ENCODE data around the gene MRPL10. TPM values are rescaled to one million over a fixed set of nuclear protein-coding genes. Genes with fewer than 3 reads are reported as not detected.

Gene MRPL10
- total and polyA plus RNA-seq, 2 of the 8 experiments (the other 6 are each of a cell fraction or from before 2014, with no cell fraction given): 85.3 to 214 TPM

GRCh38 chr17:47872651-47873161 lies 41.4 kb upstream of the MRPL10 start:
- peaks cover 3 to 25% (median 17%) of the 10 kb centered on the region in 4 experiments; a peak in 5 of 7 replicates for H3K27me3 ChIP-seq (replicated peaks in 1 of 4; ENCODE audit: control insufficient read depth in 3 of 4, extremely low read depth in 1 of 4, insufficient read depth in 3 of 4, low read length in 3 of 4)
- peaks cover 21 to 44% (median 28%) of the 10 kb centered on the region in 4 experiments for H3K4me1 ChIP-seq (replicated peaks in 1 of 4; ENCODE audit: control insufficient read depth in 3 of 4, insufficient read depth in 4 of 4, low read length in 3 of 4)
- FAIRE-seq (peak; percentile 45), DNase-seq (ENCODE audit: low read depth in 1 of 2, low spot score in 2 of 2) (peak in 1 of 2 experiments; percentile 79)
- H4K5ac ChIP-seq (ENCODE audit: insufficient read length, low read depth, low read length): peak overlapping the region; percentile 7
- H2BK15ac ChIP-seq (ENCODE audit: low read length): no peak overlapping the region
- POLR2A ChIA-PET (ENCODE audit: partially characterized antibody): interaction anchor here (0.8 to 3.6 kb wide), 8 partner anchors 10 to 28 kb away, joined by 5 to 17 read pairs (median 6); partner anchors contain the start of genes SP2 and SP6
- no peak overlapping the region for H2AFZ ChIP-seq (ENCODE audit: low read length)
- H3K79me2 ChIP-seq (ENCODE audit: control insufficient read depth in 1 of 2, insufficient read depth in 2 of 2, low read length in 2 of 2): no peaks in the 10 kb centered on the region
- no peak overlapping the region for H4K91ac ChIP-seq (replicated peaks; ENCODE audit: insufficient read length, low read length)
- no peaks in the 10 kb centered on the region for H4K20me1 ChIP-seq (replicated peaks in 1 of 2; ENCODE audit: control insufficient read depth in 1 of 2, insufficient read depth in 2 of 2, low read length in 2 of 2)
- no peak overlapping the region for H3K14ac ChIP-seq (ENCODE audit: insufficient read length)
- H3K18ac ChIP-seq (ENCODE audit: extremely low read depth, low read length): no peak overlapping the region; the same call in 1 of the 2 replicates
- no peak overlapping the region for H3K56ac ChIP-seq (replicated peaks; ENCODE audit: insufficient read length, low read depth, low read length)
- H3K9me3 ChIP-seq (ENCODE audit: insufficient read depth in 2 of 2, low read depth in 1 of 2, low read length in 1 of 2): no peaks in the 10 kb centered on the region
- H2BK12ac ChIP-seq (ENCODE audit: low read depth, low read length): 0 out of 2 replicates have a peak overlapping the region, but pooled peaks have one; percentile 27
- H4K8ac ChIP-seq (ENCODE audit: extremely low read depth, insufficient read depth, low read length): peak overlapping the region; percentile 76; the same call in 1 of the 2 replicates
- no peak overlapping the region for H3K4ac ChIP-seq (replicated peaks; ENCODE audit: insufficient read length, low read depth, low read length)
- no peaks in the 10 kb centered on the region for H3K36me3 ChIP-seq (ENCODE audit: control insufficient read depth in 2 of 4, insufficient read depth in 4 of 4, low read length in 3 of 4)
- peak overlapping the region; percentile 88 to 90 for H3K4me2 ChIP-seq (ENCODE audit: insufficient read depth in 1 of 2, low read depth in 2 of 2, low read length in 2 of 2)
- peaks cover 4% of the 10 kb centered on the region; the same call in 1 of the 2 replicates for H3K23me2 ChIP-seq (ENCODE audit: low read depth, low read length)
- H3K4me3 ChIP-seq (ENCODE audit: extremely low read depth in 1 of 4, insufficient read depth in 2 of 4, low read depth in 3 of 4, low read length in 4 of 4): peak overlapping the region; percentile 34 to 57 (median 47)
- 0 out of 2 replicates have a peak overlapping the region, but pooled peaks have one; percentile 39 for H2AK5ac ChIP-seq (ENCODE audit: low read depth, low read length)
- no peaks in the 10 kb centered on the region for H3K79me1 ChIP-seq (ENCODE audit: low read depth, low read length)
- CTCF ChIA-PET (ENCODE audit: partially characterized antibody): interaction anchor here (0.7 to 10.7 kb wide), 8 partner anchors 10 to 23 kb away, joined by 3 to 257 read pairs (median 6); partner anchors contain the start of genes SCRN2, SP2 and SP6
- no peak overlapping the region for H2BK20ac ChIP-seq (ENCODE audit: low read length)
- 0 out of 2 replicates have a peak overlapping the region, but pooled peaks have one; percentile 21 for H2BK5ac ChIP-seq (ENCODE audit: low read depth, low read length)
- H2BK120ac ChIP-seq (replicated peaks; ENCODE audit: low read depth, low read length): no peak overlapping the region
- H3K27ac ChIP-seq (ENCODE audit: low read depth, low read length): no peak overlapping the region
- H3K23ac ChIP-seq (ENCODE audit: insufficient read length): no peak overlapping the region
- no peak overlapping the region for H3K9ac ChIP-seq (replicated peaks in 1 of 4; ENCODE audit: extremely low read depth in 1 of 4, low read depth in 3 of 4, low read length in 3 of 4)
- WGBS, 2 experiments (ENCODE audit: extremely low coverage in 1 of 2, insufficient coverage in 1 of 2, insufficient read length in 1 of 2, insufficient replicate concordance in 2 of 2, low coverage in 1 of 2, low lambda C conversion rate in 2 of 2, missing lambda C conversion rate in 1 of 2): 4% methylated on average over 15 of the region's 15 CpGs; no CpG with 5 or more reads in 1 of the 2 experiments
- TF ChIP-seq CTCF (IDR thresholded peaks at IDR 0.05; ENCODE audit: control extremely low read depth in 1 of 3, insufficient read depth in 1 of 3, low read depth in 1 of 3, low read length in 3 of 3): no peak
- TF ChIP-seq PHF8 (conservative IDR thresholded peaks at IDR 0.05; ENCODE audit: low read depth, low read length): 0 out of 2 replicates have a peak, but pooled peaks have one; percentile 25
- TF ChIP-seq BCL11A (IDR thresholded peaks at IDR 0.05; ENCODE audit: low read depth in 2 of 2, low read length in 2 of 2): no peak
- TF ChIP-seq GABPA (IDR thresholded peaks at IDR 0.05; ENCODE audit: borderline replicate concordance, insufficient read depth, low read length): no peak
- no peak for TF ChIP-seq RXRA (IDR thresholded peaks at IDR 0.05; ENCODE audit: insufficient read depth, low read depth, low read length)
- no peak for TF ChIP-seq HDAC6 (IDR thresholded peaks at IDR 0.05; ENCODE audit: low read depth, low read length)
- no peak for TF ChIP-seq BACH1 (IDR thresholded peaks at IDR 0.05; ENCODE audit: low read length)
- no peak for TF ChIP-seq MAFK (IDR thresholded peaks at IDR 0.05; ENCODE audit: low read depth, low read length)
- no peak for TF ChIP-seq SAP30 (IDR thresholded peaks at IDR 0.05; ENCODE audit: insufficient read depth, insufficient replicate concordance, low read length)

All from H1 (cell line).